ENCODE measurements around the gene SLC9C2.

- TF ChIP-seq CTCF (IDR thresholded peaks at IDR 0.05), result no peak
- peak in 1 of 2 donors; percentile 21 for TF ChIP-seq POLR2A (IDR thresholded peaks at IDR 0.05)
Observed at GRCh38 chr1:173478094-173478674, 124.7 kb downstream of the SLC9C2 start.

All from gastroesophageal sphincter (tissue), 3 donors.